RCC 7860 (cell line): ENCODE measurements around the gene CAMSAP3.

Experiments
- DNase-seq: peaks from one replicate; pipeline ENCODE4 v3.0.0-alpha.2; 2015; ENCODE audit warnings: low spot score
- FAIRE-seq: peaks from 2 replicates; lab custom pipeline; 2012; peaks lifted over from hg19 to GRCh38; lab: Jason Lieb, UNC

The CAMSAP3 gene

GRCh38 chr19:7610491-7611240 lies 15.0 kb downstream of the CAMSAP3 start:
- no peak for DNase-seq
- no peak for FAIRE-seq

- no peak for FAIRE-seq
- DNase-seq = no peak
Observed at GRCh38 chr19:7611541-7612279, 16.0 kb downstream of the CAMSAP3 start.

DNA sequence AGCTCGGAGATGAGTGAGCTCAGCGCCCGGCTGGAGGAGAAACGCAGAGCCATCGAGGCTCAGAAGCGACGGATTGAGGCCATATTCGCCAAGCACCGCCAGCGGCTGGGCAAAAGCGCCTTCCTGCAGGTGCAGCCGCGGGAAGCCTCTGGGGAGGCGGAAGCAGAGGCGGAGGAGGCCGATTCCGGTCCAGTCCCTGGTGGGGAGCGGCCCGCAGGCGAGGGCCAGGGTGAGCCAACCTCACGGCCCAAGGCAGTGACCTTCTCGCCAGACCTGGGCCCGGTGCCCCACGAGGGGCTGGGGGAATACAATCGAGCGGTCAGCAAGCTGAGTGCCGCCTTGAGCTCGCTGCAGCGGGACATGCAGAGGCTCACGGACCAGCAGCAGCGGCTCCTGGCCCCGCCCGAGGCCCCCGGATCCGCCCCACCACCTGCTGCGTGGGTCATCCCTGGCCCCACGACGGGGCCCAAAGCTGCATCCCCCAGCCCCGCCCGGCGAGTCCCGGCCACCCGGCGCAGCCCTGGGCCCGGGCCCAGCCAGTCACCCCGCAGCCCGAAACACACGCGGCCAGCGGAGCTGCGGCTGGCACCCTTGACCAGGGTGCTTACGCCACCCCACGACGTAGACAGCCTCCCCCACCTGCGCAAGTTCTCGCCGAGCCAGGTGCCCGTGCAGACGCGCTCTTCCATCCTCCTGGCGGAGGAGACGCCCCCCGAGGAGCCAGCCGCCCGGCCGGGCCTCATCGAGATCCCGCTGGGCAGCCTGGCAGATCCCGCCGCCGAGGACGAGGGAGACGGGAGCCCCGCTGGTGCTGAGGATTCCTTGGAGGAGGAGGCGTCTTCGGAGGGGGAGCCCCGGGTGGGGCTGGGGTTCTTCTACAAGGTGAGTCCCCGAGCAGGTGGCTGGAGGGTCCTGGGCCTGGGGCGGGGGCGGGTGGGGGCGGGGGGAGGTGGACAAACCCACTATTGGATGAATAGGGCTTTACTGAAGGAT lies 16.9 kb downstream of the CAMSAP3 start:
- FAIRE-seq (no peak), DNase-seq (no peak)

DNA sequence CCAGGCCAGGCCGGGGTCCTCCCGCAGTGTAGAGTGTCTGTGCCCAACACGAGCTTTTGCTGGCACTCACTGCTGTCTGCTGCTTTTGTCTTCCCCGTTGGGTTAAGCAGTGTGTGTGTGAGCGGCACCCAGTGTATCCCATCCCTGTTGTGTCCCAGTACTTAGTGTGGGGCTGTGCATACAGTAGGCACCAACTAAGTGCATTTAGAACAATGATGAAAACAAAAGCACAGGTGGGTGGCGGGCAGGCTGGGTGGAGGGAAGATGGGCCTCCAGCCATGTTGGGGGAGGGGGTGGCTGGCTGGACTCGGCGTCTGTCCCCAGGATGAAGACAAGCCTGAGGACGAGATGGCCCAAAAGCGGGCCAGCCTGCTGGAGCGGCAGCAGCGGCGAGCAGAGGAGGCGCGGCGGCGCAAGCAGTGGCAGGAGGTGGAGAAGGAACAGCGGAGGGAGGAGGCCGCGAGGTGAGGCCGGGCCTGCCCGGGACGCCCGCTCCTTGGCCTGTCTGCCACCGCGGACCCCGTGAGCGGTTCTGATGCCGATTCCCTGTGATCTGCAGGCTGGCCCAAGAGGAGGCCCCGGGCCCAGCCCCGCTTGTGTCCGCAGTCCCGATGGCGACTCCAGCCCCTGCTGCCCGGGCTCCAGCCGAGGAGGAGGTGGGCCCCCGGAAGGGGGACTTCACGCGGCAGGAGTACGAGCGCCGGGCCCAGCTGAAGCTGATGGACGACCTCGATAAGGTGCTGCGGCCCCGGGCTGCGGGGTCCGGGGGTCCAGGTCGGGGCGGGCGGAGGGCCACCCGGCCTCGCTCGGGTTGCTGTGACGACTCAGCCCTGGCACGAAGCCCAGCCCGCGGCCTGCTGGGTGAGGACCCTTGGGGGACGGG lies 19.4 kb downstream of the CAMSAP3 start:
- no peak for FAIRE-seq
- DNase-seq = no peak

DNA sequence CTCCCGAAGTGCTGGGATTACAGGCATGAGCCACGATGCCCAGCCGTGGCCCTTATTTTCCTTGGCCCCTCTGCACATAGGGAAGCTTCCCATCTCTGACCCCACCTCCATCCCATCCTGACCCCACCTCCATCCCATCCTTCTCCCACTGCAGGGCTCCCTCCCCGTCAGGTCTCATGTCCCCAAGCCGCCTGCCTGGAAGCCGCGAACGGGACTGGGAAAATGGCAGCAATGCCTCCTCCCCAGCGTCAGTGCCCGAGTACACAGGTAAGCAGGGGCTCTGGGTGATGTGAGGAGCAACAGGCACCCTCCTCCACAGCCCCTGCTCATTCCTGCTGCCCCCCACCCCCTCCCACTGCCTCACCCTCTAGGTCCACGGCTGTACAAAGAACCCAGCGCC lies 21.5 kb downstream of the CAMSAP3 start:
- FAIRE-seq = no peak

DNA sequence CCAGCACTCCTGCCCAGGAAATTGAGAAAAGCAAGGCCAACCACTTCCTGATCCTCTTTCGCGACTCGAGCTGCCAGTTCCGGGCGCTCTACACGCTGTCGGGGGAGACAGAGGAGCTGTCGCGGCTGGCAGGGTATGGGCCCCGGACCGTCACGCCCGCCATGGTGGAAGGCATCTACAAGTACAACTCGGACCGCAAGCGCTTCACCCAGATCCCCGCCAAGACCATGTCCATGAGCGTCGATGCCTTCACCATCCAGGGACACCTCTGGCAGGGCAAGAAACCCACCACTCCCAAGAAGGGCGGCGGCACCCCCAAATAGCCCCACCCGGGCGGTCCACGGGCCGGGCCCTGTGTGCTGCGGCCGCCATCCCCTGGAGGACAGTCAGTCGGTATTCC lies 22.1 kb downstream of the CAMSAP3 start:
- FAIRE-seq (no peak), DNase-seq (no peak)

More for the DNA sequence above, 21.5 kb downstream of the CAMSAP3 start:
- DNase-seq = no peak

- DNase-seq (no peak), FAIRE-seq (no peak)
Observed at GRCh38 chr19:7618348-7618747, 22.7 kb downstream of the CAMSAP3 start.

DNA sequence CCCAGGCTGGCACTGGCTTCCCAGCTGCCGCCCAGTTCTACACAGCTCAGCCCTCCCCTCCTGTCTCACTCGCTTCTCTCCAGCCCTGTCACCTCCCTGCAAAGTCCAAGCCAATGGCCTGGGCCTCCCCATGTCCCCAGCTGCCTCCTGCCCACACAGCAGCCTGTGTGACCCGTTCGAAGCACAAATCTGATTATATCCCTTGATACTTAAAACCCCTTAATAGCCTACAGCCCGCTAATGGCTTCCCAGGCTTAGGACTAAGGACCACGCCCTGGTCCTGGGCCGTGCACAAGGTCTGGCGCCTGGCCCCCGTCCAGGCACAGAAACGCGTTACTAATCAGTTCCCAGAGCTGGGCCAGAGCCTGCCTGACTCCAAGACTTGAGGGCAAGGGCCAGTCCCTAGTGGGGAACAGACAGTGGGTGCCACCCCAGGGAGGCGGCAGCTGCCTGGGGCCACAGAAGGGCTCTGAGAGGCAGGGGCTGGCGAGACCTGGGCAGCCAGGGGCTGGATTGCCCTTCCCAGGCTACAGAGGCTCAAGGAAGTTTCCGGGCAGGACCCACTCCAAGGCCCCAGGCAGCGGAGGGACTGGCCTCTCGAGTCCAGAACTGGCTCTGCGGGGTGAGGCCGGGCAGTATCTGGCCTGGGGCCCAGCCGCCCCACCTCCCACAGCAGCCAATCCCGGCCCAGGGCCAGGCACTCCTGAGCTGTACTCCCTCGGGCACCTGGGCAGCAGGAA lies 23.3 kb downstream of the CAMSAP3 start:
- FAIRE-seq (no peak), DNase-seq (no peak)

GRCh38 chr19:7619671-7620441 lies 24.2 kb downstream of the CAMSAP3 start:
- FAIRE-seq (no peak), DNase-seq (no peak)

GRCh38 chr19:7620442-7621412 lies 25.1 kb downstream of the CAMSAP3 start:
- DNase-seq (no peak), FAIRE-seq (no peak)

DNA sequence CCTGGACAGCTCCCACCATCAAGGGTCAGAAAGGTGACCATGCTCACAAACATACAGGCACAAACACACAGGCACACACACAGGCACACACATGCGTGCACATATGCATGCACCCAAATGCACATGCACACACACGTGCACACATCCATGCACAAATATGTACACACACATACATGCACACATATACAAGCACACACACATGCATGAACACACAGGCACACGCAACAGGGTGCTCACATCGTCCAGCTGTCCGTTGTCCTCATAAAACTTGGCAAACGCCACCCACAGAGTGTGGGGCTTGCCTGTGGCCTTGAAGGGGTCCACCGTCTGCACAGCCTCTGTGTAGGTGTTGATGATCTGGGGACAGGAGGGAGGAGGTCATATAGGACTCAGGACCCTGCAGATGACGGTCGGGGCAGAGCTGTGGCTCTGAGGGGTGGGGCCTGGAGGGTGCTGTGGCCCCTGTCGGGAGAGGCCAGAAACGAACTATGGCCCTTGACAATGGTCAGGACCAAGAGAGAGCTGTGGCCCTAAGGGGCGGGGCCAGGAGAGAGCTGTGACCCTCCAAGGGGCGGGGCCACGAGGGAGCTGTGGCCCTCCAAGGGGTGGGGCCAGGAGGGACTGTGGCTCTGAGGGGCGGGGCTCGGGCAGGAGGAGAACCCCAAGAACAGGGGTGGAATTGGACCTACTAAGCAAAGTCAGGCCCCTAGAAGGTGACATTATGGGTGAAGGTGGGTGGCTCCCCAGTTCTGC lies 27.4 kb downstream of the CAMSAP3 start:
- FAIRE-seq = no peak
- no peak for DNase-seq

GRCh38 chr19:7623725-7624603 lies 28.3 kb downstream of the CAMSAP3 start:
- FAIRE-seq = no peak
- DNase-seq = no peak

- DNase-seq (no peak), FAIRE-seq (no peak)
Observed at GRCh38 chr19:7624810-7625209, 29.1 kb downstream of the CAMSAP3 start.

DNA sequence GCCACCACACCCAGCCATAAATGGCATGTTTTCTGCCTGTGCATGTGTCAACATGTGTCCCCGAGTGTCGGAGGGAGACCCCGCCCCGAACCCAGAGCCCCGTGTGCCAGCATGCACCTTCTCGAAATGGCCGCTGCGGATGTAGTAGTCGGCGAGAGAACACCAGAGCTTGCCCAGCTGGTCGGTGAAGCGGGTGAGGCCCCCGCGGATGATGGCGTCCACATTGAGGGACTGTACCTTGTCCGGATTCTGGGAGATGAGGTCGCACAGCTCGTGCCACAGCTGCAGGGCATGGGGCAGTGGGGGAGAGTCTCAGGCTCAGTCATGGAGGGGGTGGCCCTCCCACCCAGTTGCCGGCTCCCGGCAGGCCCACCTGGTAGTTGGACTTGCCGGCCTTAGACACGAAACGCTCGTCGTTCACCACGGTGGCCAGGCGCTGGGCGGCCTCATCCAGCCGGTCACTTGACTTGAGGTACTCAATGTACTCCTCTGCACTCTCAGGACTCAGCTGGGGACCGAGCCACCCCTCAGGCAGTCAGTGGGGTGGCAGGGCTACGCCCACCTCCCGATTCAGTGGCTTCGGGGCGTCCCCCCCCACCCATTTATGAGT lies 30.2 kb downstream of the CAMSAP3 start:
- no peak for DNase-seq
- FAIRE-seq = no peak

GRCh38 chr19:7627166-7627565 lies 31.5 kb downstream of the CAMSAP3 start:
- no peak for DNase-seq
- FAIRE-seq = no peak
